HEK293 (cell line): ENCODE data around the gene DUSP3.

Experiments
- CTCF ChIA-PET: fragments of 350-600 bp; formaldehyde crosslinking; extraction: SDS; loops from one replicate; lab custom pipeline; 2021; ENCODE audit warnings: antibody characterized with exemption; lab: Yijun Ruan, JAX
- POLR2A ChIA-PET: fragments of 300-600 bp; formaldehyde crosslinking; extraction: SDS; loops from one replicate; lab custom pipeline; 2020; ENCODE audit warnings: antibody characterized with exemption, inconsistent platforms; lab: Yijun Ruan, JAX
- H3K27ac ChIP-seq: fragments of 200-500 bp; sonication (Bioruptor generic); 2 replicates; pipeline ENCODE4 v1.5.1; 2014; ENCODE audit warnings: low read depth, low read length, control low read depth, inconsistent platforms; ENCODE audit errors: extremely low read depth
- H3K36me3 ChIP-seq, 2 experiments: fragments of 200-500 bp in 1 of 2; sonication (Bioruptor generic) in 1 of 2; 1 replicate in 1 of 2; 2 replicates in 1 of 2; pipeline ENCODE4 v1.5.1; 2014 to 2017; ENCODE audit warnings: inconsistent platforms in 2 of 2, low read length in 2 of 2; ENCODE audit not compliant: control insufficient read depth in 2 of 2, insufficient read depth in 1 of 2
- H3K4me1 ChIP-seq: fragments of 200-500 bp; sonication (Bioruptor generic); 2 replicates; pipeline ENCODE4 v1.5.1; 2014; ENCODE audit warnings: mild to moderate bottlenecking, low read length, inconsistent platforms; ENCODE audit not compliant: control insufficient read depth, insufficient read depth
- H3K4me3 ChIP-seq: 2 replicates; pipeline ENCODE4 v1.5.1; 2011; ENCODE audit warnings: low read depth, mild to moderate bottlenecking, control low read depth, low read length, moderate library complexity
- H3K9me3 ChIP-seq: fragments of 200-500 bp; sonication (Bioruptor generic); 2 replicates; pipeline ENCODE4 v1.5.1; 2014; ENCODE audit warnings: low read depth, low read length, inconsistent platforms; ENCODE audit not compliant: control insufficient read depth, insufficient read depth
- GLI4 ChIP-seq: fragments of 450-650 bp; formaldehyde crosslinking; IDR thresholded peaks from 2 replicates; pipeline ENCODE4 v1.5.1; 2016; ENCODE audit warnings: missing biosample characterization, missing genetic modification characterization
- HOXC10 ChIP-seq: sonication (generic); formaldehyde crosslinking; IDR thresholded peaks from 2 replicates; pipeline ENCODE4 v1.8.1; 2023; ENCODE audit warnings: mild to moderate bottlenecking, missing genetic modification reagents
- OSR2 ChIP-seq: fragments of 450-650 bp; formaldehyde crosslinking; IDR thresholded peaks from 2 replicates; pipeline ENCODE4 v1.5.1; 2016; ENCODE audit warnings: missing biosample characterization, missing genetic modification characterization
- TCF7L2 ChIP-seq: IDR thresholded peaks from 2 replicates; pipeline ENCODE4 v1.6.1; 2011; ENCODE audit warnings: low read depth, mild to moderate bottlenecking, inconsistent platforms, low read length, moderate library complexity, borderline replicate concordance
- ZIC2 ChIP-seq: fragments of 450-650 bp; formaldehyde crosslinking; IDR thresholded peaks from 2 replicates; pipeline ENCODE4 v1.5.1; 2016; ENCODE audit warnings: missing biosample characterization, missing genetic modification characterization
- ZNF133 ChIP-seq: fragments of 450-650 bp; formaldehyde crosslinking; IDR thresholded peaks from 2 replicates; pipeline ENCODE4 v1.5.1; 2016; ENCODE audit warnings: missing biosample characterization, missing genetic modification characterization
- ZNF138 ChIP-seq: fragments of 450-650 bp; formaldehyde crosslinking; IDR thresholded peaks from 2 replicates; pipeline ENCODE4 v1.5.1; 2016; ENCODE audit warnings: missing biosample characterization, missing genetic modification characterization, borderline replicate concordance
- ZNF366 ChIP-seq: fragments of 450-650 bp; formaldehyde crosslinking; conservative IDR thresholded peaks from 2 replicates; pipeline ENCODE4 v1.5.1; 2016; ENCODE audit warnings: missing biosample characterization, missing genetic modification characterization
- ZNF473 ChIP-seq: fragments of 450-650 bp; formaldehyde crosslinking; IDR thresholded peaks from 2 replicates; pipeline ENCODE4 v1.5.1; 2017; ENCODE audit warnings: missing biosample characterization, missing genetic modification characterization
- ZNF514 ChIP-seq: fragments of 450-650 bp; formaldehyde crosslinking; IDR thresholded peaks from 2 replicates; pipeline ENCODE4 v1.5.1; 2016; ENCODE audit warnings: missing biosample characterization, missing genetic modification characterization
- ZNF521 ChIP-seq: fragments of 450-650 bp; formaldehyde crosslinking; IDR thresholded peaks from 2 replicates; pipeline ENCODE4 v1.5.1; 2017; ENCODE audit warnings: missing biosample characterization, mild to moderate bottlenecking, missing genetic modification characterization
- ZNF529 ChIP-seq: fragments of 450-650 bp; formaldehyde crosslinking; IDR thresholded peaks from 2 replicates; pipeline ENCODE4 v1.5.1; 2017; ENCODE audit warnings: missing genetic modification characterization, missing biosample characterization; ENCODE audit not compliant: insufficient replicate concordance
- ZNF571 ChIP-seq: fragments of 450-650 bp; formaldehyde crosslinking; IDR thresholded peaks from 2 replicates; pipeline ENCODE4 v1.5.0; 2017; ENCODE audit warnings: missing biosample characterization, missing genetic modification characterization
- ZNF747 ChIP-seq: fragments of 450-650 bp; formaldehyde crosslinking; IDR thresholded peaks from 2 replicates; pipeline ENCODE4 v1.5.1; 2016; ENCODE audit warnings: missing biosample characterization, missing genetic modification characterization
- TF ChIP-seq, protein P1 (sequence below): fragments of 450-650 bp; formaldehyde crosslinking; IDR thresholded peaks from 2 replicates; pipeline ENCODE4; 2016; ENCODE audit warnings: missing biosample characterization, missing genetic modification characterization
- TF ChIP-seq, protein P2 (sequence below): fragments of 450-650 bp; formaldehyde crosslinking; IDR thresholded peaks from 2 replicates; pipeline ENCODE4 v1.5.1; 2016; ENCODE audit warnings: missing biosample characterization, missing genetic modification characterization
- TF ChIP-seq, protein P3 (sequence below): fragments of 450-650 bp; IDR thresholded peaks from 2 replicates; pipeline ENCODE4 v1.5.1; 2018; ENCODE audit warnings: missing biosample characterization, missing genetic modification characterization
- TF ChIP-seq, protein P4 (sequence below): fragments of 450-650 bp; formaldehyde crosslinking; IDR thresholded peaks from 2 replicates; pipeline ENCODE4 v1.5.1; 2016; ENCODE audit warnings: missing biosample characterization, missing genetic modification characterization
- TF ChIP-seq, protein P5 (sequence below): fragments of 450-650 bp; formaldehyde crosslinking; IDR thresholded peaks from 2 replicates; pipeline ENCODE4 v1.5.1; 2016; ENCODE audit warnings: missing biosample characterization, missing genetic modification characterization
- TF ChIP-seq, protein P6 (sequence below): fragments of 450-650 bp; formaldehyde crosslinking; conservative IDR thresholded peaks from 2 replicates; pipeline ENCODE4 v1.5.1; 2016; ENCODE audit warnings: low read depth, missing biosample characterization, missing genetic modification characterization

DUSP3 gene

DNA sequence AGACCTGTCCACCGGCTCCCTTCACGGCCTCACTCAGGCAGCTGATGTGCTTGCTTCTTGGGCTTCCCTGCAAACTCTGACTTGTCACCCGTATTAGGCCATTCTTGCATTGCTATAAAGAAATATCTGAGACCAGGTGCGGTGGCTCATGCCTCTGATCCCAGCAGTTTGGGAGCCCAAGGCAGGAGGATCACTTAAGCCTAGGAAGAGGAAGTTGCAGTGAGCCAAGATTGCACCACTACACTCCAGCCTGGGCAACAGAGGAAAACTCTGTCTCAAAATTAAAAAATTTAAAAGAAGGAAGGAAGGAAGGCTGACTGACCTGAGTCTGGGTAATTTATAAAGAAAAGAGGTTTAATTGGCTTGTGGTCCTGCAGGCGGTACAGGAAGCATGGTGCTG, 37.1 kb downstream of the DUSP3 start (continued):
- no peak for TF ChIP-seq TCF7L2
- TF ChIP-seq ZNF571 (tag by site-specific recombination) = no peak
- TF ChIP-seq GLI4 (tag by site-specific recombination) = no peak
- no peak for TF ChIP-seq OSR2 (tag by site-specific recombination)
- no peak for TF ChIP-seq ZNF529
- TF ChIP-seq, protein P1, sequence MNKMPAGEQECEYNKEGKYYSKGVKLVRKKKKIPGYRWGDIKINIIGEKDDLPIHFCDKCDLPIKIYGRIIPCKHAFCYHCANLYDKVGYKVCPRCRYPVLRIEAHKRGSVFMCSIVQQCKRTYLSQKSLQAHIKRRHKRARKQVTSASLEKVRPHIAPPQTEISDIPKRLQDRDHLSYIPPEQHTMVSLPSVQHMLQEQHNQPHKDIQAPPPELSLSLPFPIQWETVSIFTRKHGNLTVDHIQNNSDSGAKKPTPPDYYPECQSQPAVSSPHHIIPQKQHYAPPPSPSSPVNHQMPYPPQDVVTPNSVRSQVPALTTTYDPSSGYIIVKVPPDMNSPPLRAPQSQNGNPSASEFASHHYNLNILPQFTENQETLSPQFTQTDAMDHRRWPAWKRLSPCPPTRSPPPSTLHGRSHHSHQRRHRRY (tag by site-specific recombination) = no peak
- no peak for TF ChIP-seq ZNF747 (tag by site-specific recombination)
- no peak for TF ChIP-seq ZNF138 (tag by site-specific recombination)

DNA sequence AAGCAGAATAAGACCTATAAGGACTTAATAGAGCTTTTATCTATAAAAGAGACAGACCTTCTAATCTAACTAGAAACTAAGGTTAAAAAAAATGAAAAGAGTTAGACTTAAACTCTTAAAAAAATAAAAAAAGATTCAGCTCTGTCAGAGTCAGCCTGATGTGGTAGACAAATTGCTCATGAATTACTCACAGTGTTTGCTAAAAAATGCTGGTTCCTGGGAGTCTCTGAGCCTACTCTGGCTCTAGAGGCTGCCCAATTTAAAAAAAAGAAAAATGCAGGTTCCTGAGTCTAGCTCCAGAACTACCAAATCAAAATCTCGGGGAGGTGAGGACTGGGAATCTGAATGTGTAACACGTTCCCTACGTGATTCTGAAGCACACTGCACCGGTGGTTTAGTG, 38.2 kb downstream of the DUSP3 start:
- CTCF ChIA-PET = interaction anchor here (0.6 to 2.2 kb wide), 6 partner anchors 20 to 124 kb away, joined by 3 to 11 read pairs (median 3); no protein-coding TSS in a partner anchor
- no peak for TF ChIP-seq ZIC2
- TF ChIP-seq ZNF514 (tag by site-specific recombination) = no peak
- TF ChIP-seq, protein P2, sequence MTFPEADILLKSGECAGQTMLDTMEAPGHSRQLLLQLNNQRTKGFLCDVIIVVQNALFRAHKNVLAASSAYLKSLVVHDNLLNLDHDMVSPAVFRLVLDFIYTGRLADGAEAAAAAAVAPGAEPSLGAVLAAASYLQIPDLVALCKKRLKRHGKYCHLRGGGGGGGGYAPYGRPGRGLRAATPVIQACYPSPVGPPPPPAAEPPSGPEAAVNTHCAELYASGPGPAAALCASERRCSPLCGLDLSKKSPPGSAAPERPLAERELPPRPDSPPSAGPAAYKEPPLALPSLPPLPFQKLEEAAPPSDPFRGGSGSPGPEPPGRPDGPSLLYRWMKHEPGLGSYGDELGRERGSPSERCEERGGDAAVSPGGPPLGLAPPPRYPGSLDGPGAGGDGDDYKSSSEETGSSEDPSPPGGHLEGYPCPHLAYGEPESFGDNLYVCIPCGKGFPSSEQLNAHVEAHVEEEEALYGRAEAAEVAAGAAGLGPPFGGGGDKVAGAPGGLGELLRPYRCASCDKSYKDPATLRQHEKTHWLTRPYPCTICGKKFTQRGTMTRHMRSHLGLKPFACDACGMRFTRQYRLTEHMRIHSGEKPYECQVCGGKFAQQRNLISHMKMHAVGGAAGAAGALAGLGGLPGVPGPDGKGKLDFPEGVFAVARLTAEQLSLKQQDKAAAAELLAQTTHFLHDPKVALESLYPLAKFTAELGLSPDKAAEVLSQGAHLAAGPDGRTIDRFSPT (tag by site-specific recombination) = no peak
- TF ChIP-seq, protein P3, sequence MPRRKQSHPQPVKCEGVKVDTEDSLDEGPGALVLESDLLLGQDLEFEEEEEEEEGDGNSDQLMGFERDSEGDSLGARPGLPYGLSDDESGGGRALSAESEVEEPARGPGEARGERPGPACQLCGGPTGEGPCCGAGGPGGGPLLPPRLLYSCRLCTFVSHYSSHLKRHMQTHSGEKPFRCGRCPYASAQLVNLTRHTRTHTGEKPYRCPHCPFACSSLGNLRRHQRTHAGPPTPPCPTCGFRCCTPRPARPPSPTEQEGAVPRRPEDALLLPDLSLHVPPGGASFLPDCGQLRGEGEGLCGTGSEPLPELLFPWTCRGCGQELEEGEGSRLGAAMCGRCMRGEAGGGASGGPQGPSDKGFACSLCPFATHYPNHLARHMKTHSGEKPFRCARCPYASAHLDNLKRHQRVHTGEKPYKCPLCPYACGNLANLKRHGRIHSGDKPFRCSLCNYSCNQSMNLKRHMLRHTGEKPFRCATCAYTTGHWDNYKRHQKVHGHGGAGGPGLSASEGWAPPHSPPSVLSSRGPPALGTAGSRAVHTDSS (tag by site-specific recombination) = no peak
- TF ChIP-seq, protein P4, sequence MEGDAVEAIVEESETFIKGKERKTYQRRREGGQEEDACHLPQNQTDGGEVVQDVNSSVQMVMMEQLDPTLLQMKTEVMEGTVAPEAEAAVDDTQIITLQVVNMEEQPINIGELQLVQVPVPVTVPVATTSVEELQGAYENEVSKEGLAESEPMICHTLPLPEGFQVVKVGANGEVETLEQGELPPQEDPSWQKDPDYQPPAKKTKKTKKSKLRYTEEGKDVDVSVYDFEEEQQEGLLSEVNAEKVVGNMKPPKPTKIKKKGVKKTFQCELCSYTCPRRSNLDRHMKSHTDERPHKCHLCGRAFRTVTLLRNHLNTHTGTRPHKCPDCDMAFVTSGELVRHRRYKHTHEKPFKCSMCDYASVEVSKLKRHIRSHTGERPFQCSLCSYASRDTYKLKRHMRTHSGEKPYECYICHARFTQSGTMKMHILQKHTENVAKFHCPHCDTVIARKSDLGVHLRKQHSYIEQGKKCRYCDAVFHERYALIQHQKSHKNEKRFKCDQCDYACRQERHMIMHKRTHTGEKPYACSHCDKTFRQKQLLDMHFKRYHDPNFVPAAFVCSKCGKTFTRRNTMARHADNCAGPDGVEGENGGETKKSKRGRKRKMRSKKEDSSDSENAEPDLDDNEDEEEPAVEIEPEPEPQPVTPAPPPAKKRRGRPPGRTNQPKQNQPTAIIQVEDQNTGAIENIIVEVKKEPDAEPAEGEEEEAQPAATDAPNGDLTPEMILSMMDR (tag by site-specific recombination) = no peak
- TF ChIP-seq, protein P5, sequence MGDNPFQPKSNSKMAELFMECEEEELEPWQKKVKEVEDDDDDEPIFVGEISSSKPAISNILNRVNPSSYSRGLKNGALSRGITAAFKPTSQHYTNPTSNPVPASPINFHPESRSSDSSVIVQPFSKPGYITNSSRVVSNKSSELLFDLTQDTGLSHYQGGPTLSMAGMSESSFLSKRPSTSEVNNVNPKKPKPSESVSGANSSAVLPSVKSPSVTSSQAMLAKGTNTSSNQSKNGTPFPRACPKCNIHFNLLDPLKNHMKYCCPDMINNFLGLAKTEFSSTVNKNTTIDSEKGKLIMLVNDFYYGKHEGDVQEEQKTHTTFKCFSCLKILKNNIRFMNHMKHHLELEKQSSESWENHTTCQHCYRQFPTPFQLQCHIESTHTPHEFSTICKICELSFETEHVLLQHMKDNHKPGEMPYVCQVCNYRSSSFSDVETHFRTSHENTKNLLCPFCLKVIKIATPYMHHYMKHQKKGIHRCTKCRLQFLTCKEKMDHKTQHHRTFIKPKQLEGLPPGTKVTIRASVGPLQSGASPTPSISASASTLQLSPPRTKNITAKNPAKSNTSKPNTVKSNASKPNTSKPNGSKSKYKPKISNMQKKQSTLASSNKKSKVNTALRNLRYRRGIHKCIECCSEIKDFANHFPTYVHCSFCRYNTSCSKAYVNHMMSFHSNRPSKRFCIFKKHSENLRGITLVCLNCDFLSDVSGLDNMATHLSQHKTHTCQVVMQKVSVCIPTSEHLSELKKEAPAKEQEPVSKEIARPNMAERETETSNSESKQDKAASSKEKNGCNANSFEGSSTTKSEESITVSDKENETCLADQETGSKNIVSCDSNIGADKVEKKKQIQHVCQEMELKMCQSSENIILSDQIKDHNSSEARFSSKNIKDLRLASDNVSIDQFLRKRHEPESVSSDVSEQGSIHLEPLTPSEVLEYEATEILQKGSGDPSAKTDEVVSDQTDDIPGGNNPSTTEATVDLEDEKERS = no peak
- no peak for TF ChIP-seq ZNF521 (tag by site-specific recombination)
- no peak for TF ChIP-seq TCF7L2
- no peak for TF ChIP-seq ZNF473 (tag by site-specific recombination)
- no peak for TF ChIP-seq HOXC10 (CRISPR knock-in tag)
- TF ChIP-seq, protein P6, sequence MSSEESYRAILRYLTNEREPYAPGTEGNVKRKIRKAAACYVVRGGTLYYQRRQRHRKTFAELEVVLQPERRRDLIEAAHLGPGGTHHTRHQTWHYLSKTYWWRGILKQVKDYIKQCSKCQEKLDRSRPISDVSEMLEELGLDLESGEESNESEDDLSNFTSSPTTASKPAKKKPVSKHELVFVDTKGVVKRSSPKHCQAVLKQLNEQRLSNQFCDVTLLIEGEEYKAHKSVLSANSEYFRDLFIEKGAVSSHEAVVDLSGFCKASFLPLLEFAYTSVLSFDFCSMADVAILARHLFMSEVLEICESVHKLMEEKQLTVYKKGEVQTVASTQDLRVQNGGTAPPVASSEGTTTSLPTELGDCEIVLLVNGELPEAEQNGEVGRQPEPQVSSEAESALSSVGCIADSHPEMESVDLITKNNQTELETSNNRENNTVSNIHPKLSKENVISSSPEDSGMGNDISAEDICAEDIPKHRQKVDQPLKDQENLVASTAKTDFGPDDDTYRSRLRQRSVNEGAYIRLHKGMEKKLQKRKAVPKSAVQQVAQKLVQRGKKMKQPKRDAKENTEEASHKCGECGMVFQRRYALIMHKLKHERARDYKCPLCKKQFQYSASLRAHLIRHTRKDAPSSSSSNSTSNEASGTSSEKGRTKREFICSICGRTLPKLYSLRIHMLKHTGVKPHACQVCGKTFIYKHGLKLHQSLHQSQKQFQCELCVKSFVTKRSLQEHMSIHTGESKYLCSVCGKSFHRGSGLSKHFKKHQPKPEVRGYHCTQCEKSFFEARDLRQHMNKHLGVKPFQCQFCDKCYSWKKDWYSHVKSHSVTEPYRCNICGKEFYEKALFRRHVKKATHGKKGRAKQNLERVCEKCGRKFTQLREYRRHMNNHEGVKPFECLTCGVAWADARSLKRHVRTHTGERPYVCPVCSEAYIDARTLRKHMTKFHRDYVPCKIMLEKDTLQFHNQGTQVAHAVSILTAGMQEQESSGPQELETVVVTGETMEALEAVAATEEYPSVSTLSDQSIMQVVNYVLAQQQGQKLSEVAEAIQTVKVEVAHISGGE = no peak
- no peak for TF ChIP-seq ZNF366 (tag by site-specific recombination)
- TF ChIP-seq ZNF133 = no peak
- H3K36me3 ChIP-seq = no peaks in the 10 kb centered on the region
- no peak overlapping the region for H3K4me3 ChIP-seq
- no peak overlapping the region for H3K27ac ChIP-seq
- POLR2A ChIA-PET = interaction anchor here (0.6 kb wide), 1 partner anchor 113 kb away, joined by 3 read pairs; no protein-coding TSS in a partner anchor
- no peaks in the 10 kb centered on the region for H3K9me3 ChIP-seq
- no peaks in the 10 kb centered on the region for H3K4me1 ChIP-seq
